Mesenchymal stem cell (in vitro differentiated cells and primary cell): ENCODE results near the gene ANKUB1.

Experiments used
- DNase-seq: peaks from one replicate; pipeline ENCODE4 v3.0.0-alpha.2; 2013
- H2AFZ ChIP-seq: one replicate; pipeline ENCODE4 v1.6.1; 2013; ENCODE audit warnings: low read depth, mild to moderate bottlenecking, control low read depth, inconsistent platforms, low read length, moderate library complexity
- H2AK5ac ChIP-seq: 2 replicates; pipeline ENCODE4 v1.6.1; 2013; ENCODE audit warnings: low read length, moderate library complexity, mild to moderate bottlenecking, inconsistent platforms; ENCODE audit not compliant: severe bottlenecking
- H2BK120ac ChIP-seq: one replicate; pipeline ENCODE4 v1.6.1; 2013; ENCODE audit warnings: low read depth, mild to moderate bottlenecking, inconsistent platforms, low read length, moderate library complexity
- H2BK12ac ChIP-seq, 2 experiments: one replicate each; pipeline ENCODE4 v1.6.1; 2013; ENCODE audit warnings: inconsistent platforms in 2 of 2, low read length in 2 of 2, mild to moderate bottlenecking in 2 of 2, moderate library complexity in 2 of 2, control low read depth in 1 of 2
- H2BK15ac ChIP-seq: one replicate; pipeline ENCODE4 v1.6.1; 2013; ENCODE audit warnings: mild to moderate bottlenecking, low read depth, inconsistent platforms; ENCODE audit not compliant: poor library complexity, severe bottlenecking
- H2BK5ac ChIP-seq: 2 replicates; pipeline ENCODE4 v1.6.1; 2013; ENCODE audit warnings: low read depth, mild to moderate bottlenecking, low read length, control low read depth, inconsistent platforms; ENCODE audit not compliant: poor library complexity, severe bottlenecking
- H3K14ac ChIP-seq, 2 experiments: one replicate each; pipeline ENCODE4 v1.6.1; 2013; ENCODE audit warnings: inconsistent platforms in 2 of 2, low read length in 2 of 2, control low read depth in 1 of 2, mild to moderate bottlenecking in 1 of 2, moderate library complexity in 1 of 2
- H3K18ac ChIP-seq, 2 experiments: one replicate each; pipeline ENCODE4 v1.6.1; 2013; ENCODE audit warnings: inconsistent platforms in 2 of 2, low read length in 2 of 2, control low read depth in 1 of 2, low read depth in 1 of 2, mild to moderate bottlenecking in 1 of 2
- H3K23ac ChIP-seq, 2 experiments: one replicate each; pipeline ENCODE4 v1.6.1; 2013; ENCODE audit warnings: inconsistent platforms in 2 of 2, low read length in 2 of 2, mild to moderate bottlenecking in 2 of 2, moderate library complexity in 2 of 2, control low read depth in 1 of 2
- H3K27ac ChIP-seq: 2 replicates; pipeline ENCODE4 v1.5.1; 2013; ENCODE audit warnings: mild to moderate bottlenecking, moderate library complexity, low read length, control low read depth, inconsistent platforms; ENCODE audit not compliant: poor library complexity, severe bottlenecking
- H3K27me3 ChIP-seq, 2 experiments: 2 replicates each; pipeline versions ENCODE4 v1.6.1 to v1.7.0; 2013; ENCODE audit warnings: low read length in 2 of 2, mild to moderate bottlenecking in 2 of 2, moderate library complexity in 2 of 2, control low read depth in 1 of 2, inconsistent platforms in 1 of 2; ENCODE audit not compliant: control insufficient read depth in 1 of 2, insufficient read depth in 1 of 2
- H3K36me3 ChIP-seq, 2 experiments: 2 replicates each; pipeline versions ENCODE4 v1.6.1 to v1.7.0; 2013; ENCODE audit warnings: low read length in 2 of 2, control low read depth in 1 of 2, inconsistent platforms in 1 of 2, low read depth in 1 of 2, mild to moderate bottlenecking in 1 of 2; ENCODE audit not compliant: insufficient read depth in 2 of 2, control insufficient read depth in 1 of 2
- H3K4ac ChIP-seq, 2 experiments: one replicate each; pipeline ENCODE4 v1.6.1; 2013; ENCODE audit warnings: inconsistent platforms in 2 of 2, low read length in 2 of 2, mild to moderate bottlenecking in 2 of 2, moderate library complexity in 2 of 2, control low read depth in 1 of 2, low read depth in 1 of 2
- H3K4me1 ChIP-seq: 2 replicates; pipeline ENCODE4 v1.6.1; 2013; ENCODE audit warnings: low read depth, low read length, control low read depth; ENCODE audit not compliant: control insufficient read depth, insufficient read depth
- H3K4me2 ChIP-seq: 2 replicates; pipeline ENCODE4 v1.6.1; 2013; ENCODE audit warnings: low read length, mild to moderate bottlenecking, inconsistent platforms; ENCODE audit not compliant: poor library complexity, severe bottlenecking
- H3K4me3 ChIP-seq, 2 experiments: 2 replicates each; pipeline versions ENCODE4 v1.5.1 to v1.7.0; 2013; ENCODE audit warnings: low read length in 2 of 2, mild to moderate bottlenecking in 2 of 2, control low read depth in 1 of 2, low read depth in 1 of 2; ENCODE audit not compliant: insufficient read depth in 1 of 2
- H3K79me1 ChIP-seq: replicated peaks from 2 replicates; pipeline ENCODE4 v1.6.1; 2013; ENCODE audit warnings: mild to moderate bottlenecking, control low read depth, low read length, inconsistent platforms; ENCODE audit not compliant: poor library complexity, severe bottlenecking
- H3K9ac ChIP-seq: 2 replicates; pipeline ENCODE4 v1.7.0; 2013; ENCODE audit warnings: mild to moderate bottlenecking, low read length, moderate library complexity
- H3K9me3 ChIP-seq: 2 replicates; pipeline ENCODE4 v1.7.0; 2013; ENCODE audit warnings: mild to moderate bottlenecking, low read length; ENCODE audit not compliant: control insufficient read depth
- H4K8ac ChIP-seq: one replicate; pipeline ENCODE4 v1.6.1; 2013; ENCODE audit warnings: inconsistent platforms, mild to moderate bottlenecking, low read length, moderate library complexity
- H4K91ac ChIP-seq: one replicate; pipeline ENCODE4 v1.6.1; 2013; ENCODE audit warnings: mild to moderate bottlenecking, low read length, inconsistent platforms
- WGBS: methylation state at CpG from one replicate; pipeline ENCODE4 v1.1.7; 2013; ENCODE audit warnings: mixed read lengths; 5-methylcytosine and 5-hydroxymethylcytosine counted together

Gene ANKUB1

GRCh38 chr3:149833241-149833640 lies 40.9 kb upstream of the ANKUB1 start:
- Histone ChIP-seq H3K9ac (no peak overlapping the region), H3K18ac (no peak overlapping the region), H3K9me3 (peaks cover 36% of the 10 kb centered on the region), H2BK12ac (no peak overlapping the region), H3K14ac (no peak overlapping the region), H3K4ac (no peak overlapping the region), H3K27ac (no peak overlapping the region), H4K8ac (no peak overlapping the region), H2BK120ac (no peak overlapping the region), H2AFZ (no peak overlapping the region), H3K23ac (no peak overlapping the region), H2BK15ac (no peak overlapping the region), H3K4me2 (no peak overlapping the region), H2BK5ac (no peak overlapping the region), H2AK5ac (no peak overlapping the region), H3K27me3 (no peaks in the 10 kb centered on the region), H3K36me3 (peaks cover 0 to 10% of the 10 kb centered on the region in 2 experiments), H4K91ac (no peak overlapping the region), H3K4me3 (no peak overlapping the region), H3K79me1 (peaks cover 23% of the 10 kb centered on the region), H3K4me1 (no peaks in the 10 kb centered on the region)
- DNase-seq = no peak
- 80% methylated on average over 1 of the region's 2 CpGs for WGBS

GRCh38 chr3:149832086-149832485 lies 39.7 kb upstream of the ANKUB1 start:
- H4K91ac ChIP-seq = no peak overlapping the region
- no peak overlapping the region for H2BK5ac ChIP-seq
- H3K18ac ChIP-seq = no peak overlapping the region
- H3K36me3 ChIP-seq = peaks cover 0 to 6% of the 10 kb centered on the region in 2 experiments
- no peak for DNase-seq
- H3K14ac ChIP-seq = no peak overlapping the region
- no peak overlapping the region for H3K4ac ChIP-seq
- no peak overlapping the region for H3K9ac ChIP-seq
- H2AFZ ChIP-seq = no peak overlapping the region
- no peak overlapping the region for H2BK12ac ChIP-seq
- H3K9me3 ChIP-seq = peaks cover 36% of the 10 kb centered on the region
- 94% methylated on average over 1 of the region's 1 CpG for WGBS
- no peaks in the 10 kb centered on the region for H3K4me1 ChIP-seq
- no peak overlapping the region for H4K8ac ChIP-seq
- H3K4me2 ChIP-seq = no peak overlapping the region
- no peak overlapping the region for H2AK5ac ChIP-seq
- no peak overlapping the region for H3K4me3 ChIP-seq
- H3K27ac ChIP-seq = no peak overlapping the region
- no peak overlapping the region for H2BK15ac ChIP-seq
- no peaks in the 10 kb centered on the region for H3K27me3 ChIP-seq
- no peak overlapping the region for H2BK120ac ChIP-seq
- H3K79me1 ChIP-seq = peaks cover 18% of the 10 kb centered on the region
- H3K23ac ChIP-seq = no peak overlapping the region

DNA sequence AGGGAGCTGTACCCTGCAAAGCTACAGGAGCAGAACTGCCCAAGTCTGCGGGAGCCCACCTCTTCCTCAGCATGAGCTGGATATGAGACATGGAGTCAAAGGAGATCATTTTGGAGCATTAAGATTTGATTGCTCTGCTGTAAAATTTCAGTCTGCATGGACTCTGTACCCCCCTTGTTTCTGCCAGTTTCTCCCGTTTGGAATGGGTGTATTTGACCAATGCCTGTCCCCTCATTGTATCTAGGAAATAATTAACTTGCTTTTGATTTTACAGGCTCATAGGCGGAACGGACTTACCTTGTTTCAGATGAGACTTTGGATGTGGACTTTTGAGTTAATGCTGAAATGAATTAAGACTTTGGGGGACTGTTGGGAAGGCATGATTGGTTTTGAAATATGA lies 39.0 kb upstream of the ANKUB1 start:
- no peak overlapping the region for H3K4ac ChIP-seq
- H3K18ac ChIP-seq = no peak overlapping the region
- no peak overlapping the region for H2BK12ac ChIP-seq
- 94% methylated on average over 4 of the region's 4 CpGs for WGBS
- H3K4me3 ChIP-seq = no peak overlapping the region
- peaks cover 36% of the 10 kb centered on the region for H3K9me3 ChIP-seq
- no peak overlapping the region for H2BK5ac ChIP-seq
- H2BK120ac ChIP-seq = no peak overlapping the region
- H3K4me1 ChIP-seq = no peaks in the 10 kb centered on the region
- no peak overlapping the region for H2AFZ ChIP-seq
- peaks cover 0 to 6% of the 10 kb centered on the region in 2 experiments for H3K36me3 ChIP-seq
- H3K9ac ChIP-seq = no peak overlapping the region
- peaks cover 19% of the 10 kb centered on the region for H3K79me1 ChIP-seq
- no peaks in the 10 kb centered on the region for H3K27me3 ChIP-seq
- no peak overlapping the region for H3K4me2 ChIP-seq
- H3K27ac ChIP-seq = no peak overlapping the region
- H4K8ac ChIP-seq = no peak overlapping the region
- no peak for DNase-seq
- no peak overlapping the region for H4K91ac ChIP-seq
- H3K23ac ChIP-seq = no peak overlapping the region
- no peak overlapping the region for H2BK15ac ChIP-seq
- H3K14ac ChIP-seq = no peak overlapping the region
- H2AK5ac ChIP-seq = no peak overlapping the region

GRCh38 chr3:149830902-149831301 lies 38.5 kb upstream of the ANKUB1 start:
- 93% methylated on average over 2 of the region's 2 CpGs for WGBS
- H2BK12ac ChIP-seq = no peak overlapping the region
- H2BK120ac ChIP-seq = no peak overlapping the region

More at GRCh38 chr3:149830902-149831301, 38.5 kb upstream of the ANKUB1 start:
- Histone ChIP-seq H3K4ac (no peak overlapping the region), H3K9me3 (peaks cover 36% of the 10 kb centered on the region), H2AK5ac (no peak overlapping the region), H3K18ac (no peak overlapping the region), H3K9ac (no peak overlapping the region), H3K27me3 (no peaks in the 10 kb centered on the region), H3K23ac (no peak overlapping the region), H4K91ac (no peak overlapping the region), H3K79me1 (peaks cover 21% of the 10 kb centered on the region), H3K27ac (no peak overlapping the region), H3K36me3 (peaks cover 0 to 6% of the 10 kb centered on the region in 2 experiments), H2BK15ac (no peak overlapping the region), H2BK5ac (no peak overlapping the region), H4K8ac (no peak overlapping the region), H2AFZ (no peak overlapping the region), H3K4me2 (no peak overlapping the region), H3K4me3 (no peak overlapping the region), H3K4me1 (no peaks in the 10 kb centered on the region), H3K14ac (no peak overlapping the region)
- no peak for DNase-seq
